HG02623 (cell line): ENCODE results near the gene CAMTA1.

Experiments used
- ATAC-seq: cut with Tn5 transposase; IDR thresholded peaks from one replicate; pipeline ENCODE4 v1.9.1; 2021; ENCODE audit warnings: moderate library complexity; ENCODE audit not compliant: unreplicated experiment

The CAMTA1 gene

DNA sequence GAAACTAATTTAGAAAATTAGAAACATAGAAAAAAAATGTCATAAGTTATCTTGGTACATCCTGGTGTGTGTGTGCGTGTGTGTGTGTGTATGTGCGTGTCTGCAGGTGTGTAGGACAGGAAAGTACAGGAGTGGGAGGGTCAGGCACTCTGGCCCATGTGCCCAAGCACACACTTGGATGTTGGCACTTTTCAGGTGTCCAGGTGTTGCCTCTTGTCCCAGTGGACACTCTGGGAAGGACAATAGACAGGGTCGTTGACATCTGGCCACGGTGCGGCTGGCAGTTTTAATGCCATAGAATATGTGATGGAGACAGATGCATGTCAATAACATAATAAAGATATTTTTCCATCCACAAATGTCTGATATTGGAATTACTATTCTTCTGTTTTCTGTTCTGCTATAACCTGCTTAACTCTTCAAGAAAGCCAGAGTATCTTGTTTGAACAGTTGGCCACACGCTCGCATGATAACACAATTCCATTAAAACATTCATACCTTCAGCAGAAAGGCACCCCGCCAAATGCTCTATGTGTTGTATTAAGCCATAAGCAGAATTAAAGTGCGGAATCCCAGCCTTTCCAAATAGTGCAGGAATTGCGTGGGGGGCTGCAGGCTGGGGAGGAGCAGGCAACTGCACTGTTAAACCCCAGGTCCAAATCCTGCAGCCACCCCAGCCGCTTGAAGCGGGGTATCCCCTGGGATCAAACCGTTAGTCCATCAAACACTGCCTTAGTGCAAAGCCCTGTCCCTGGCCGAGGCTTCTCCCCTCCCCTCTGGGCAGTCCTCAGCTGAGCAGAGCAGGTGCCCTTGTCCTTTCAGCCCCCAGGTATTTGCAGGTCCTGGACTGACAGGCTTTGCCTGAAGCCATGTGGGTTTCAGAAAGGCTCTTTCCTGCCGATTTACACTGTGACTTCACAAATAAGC lies 390.0 kb downstream of the CAMTA1 start:
- no peak for ATAC-seq

DNA sequence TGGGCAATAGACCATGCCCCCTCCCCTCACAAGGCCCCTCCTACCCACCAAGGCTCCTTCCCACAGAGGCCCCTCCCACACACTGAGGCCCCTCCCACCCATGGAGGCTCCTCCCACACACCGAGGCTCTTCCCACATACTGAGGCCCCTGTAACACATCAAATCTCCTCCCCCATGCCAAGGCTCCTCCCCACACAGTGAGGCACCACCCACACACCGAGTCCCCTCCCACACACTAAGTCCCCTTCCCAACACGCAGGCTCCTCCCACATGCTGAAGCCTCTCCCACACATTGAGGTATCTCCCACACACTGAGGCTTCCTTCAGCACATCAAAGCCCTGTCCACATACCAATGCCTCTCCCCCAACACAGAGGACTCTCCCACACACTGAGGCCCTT lies 391.8 kb downstream of the CAMTA1 start:
- ATAC-seq: no peak

DNA sequence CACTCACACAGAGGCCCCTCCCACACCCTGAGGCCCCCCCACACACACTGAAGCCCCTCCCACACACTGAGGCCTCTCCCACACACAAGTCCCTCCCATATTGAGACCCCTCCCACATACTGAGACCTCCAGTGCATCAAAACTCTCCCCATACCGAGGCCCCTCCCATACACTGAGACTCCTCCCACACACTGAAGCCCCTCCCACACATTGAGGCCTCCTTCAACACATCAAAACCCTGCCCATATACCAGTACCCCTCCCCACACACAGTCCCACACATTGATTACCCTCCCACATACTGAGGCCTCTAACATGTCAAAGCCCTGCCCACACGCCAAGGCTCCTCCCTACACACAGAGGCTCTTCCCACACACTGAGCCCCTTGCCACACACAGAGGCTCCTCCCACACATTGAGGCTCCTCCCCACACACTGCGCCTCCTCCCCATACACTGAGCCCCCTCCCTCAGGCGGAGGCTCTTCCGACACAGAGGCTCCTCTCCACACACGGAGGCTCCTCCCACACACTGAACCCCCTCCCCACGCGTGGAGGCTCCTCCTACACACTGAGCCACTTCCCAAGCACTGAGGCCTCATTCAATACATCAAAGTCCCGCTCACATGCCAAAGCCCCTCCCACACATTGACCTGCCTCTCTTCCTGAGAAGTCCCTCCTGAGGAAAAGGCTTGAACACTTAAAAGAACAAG lies 392.3 kb downstream of the CAMTA1 start:
- no peak for ATAC-seq

DNA sequence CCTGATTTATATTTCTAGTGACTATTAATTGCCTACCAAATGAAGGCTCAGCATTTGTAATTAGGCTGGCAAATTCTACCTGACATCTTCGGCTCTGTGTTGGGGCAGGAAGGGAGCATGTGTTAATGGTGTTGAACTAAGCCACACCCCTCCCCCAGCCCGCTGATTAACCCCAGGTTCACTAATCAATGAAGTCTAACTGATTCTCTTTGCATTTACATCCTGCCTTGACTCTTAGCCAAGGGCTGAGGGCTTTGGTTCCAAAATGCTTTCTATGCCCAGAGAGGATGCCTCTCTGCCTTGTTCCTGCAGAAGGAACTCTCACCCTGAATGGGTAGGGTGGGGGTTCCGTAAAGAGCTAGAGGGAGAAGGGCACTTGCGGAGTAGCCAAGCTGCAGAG lies 393.1 kb downstream of the CAMTA1 start:
- no peak for ATAC-seq

DNA sequence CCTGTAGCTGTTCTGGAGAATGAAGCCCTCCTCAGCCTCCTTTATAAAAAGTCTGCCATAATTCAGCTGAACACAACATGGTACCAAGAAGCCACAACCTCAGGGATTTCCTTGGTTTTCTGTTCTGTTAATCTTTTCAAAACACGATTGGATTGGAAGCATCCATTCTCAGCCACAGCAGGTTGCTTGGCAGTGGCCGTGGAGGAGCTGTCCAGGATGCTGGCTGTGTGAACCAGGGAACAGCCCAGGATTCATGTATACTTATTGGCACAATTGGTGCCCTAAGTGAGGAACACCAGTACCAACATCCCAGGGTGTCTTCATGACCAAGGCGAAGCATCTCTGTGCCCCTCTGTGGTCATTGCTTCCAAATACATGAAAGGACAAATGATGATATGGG lies 393.5 kb downstream of the CAMTA1 start:
- ATAC-seq: no peak

DNA sequence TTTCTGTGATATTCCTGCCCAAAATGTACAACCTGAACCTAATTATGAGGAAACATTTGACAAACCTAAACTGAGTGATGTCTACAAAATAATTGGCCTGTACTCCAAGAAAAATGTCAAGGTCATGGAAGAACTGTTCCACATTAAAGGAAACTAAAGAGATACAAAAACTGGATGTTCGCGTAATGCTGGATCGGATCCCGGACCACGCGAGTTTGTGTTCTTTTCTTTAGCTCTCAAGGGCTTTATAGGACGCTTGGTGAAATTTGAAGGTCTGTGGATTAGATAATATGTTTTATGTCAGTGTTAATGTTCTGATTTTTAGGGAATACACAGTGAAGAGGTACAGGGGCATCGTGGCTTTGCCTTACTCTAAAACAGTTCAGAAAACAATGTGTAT lies 400.5 kb downstream of the CAMTA1 start:
- no peak for ATAC-seq

DNA sequence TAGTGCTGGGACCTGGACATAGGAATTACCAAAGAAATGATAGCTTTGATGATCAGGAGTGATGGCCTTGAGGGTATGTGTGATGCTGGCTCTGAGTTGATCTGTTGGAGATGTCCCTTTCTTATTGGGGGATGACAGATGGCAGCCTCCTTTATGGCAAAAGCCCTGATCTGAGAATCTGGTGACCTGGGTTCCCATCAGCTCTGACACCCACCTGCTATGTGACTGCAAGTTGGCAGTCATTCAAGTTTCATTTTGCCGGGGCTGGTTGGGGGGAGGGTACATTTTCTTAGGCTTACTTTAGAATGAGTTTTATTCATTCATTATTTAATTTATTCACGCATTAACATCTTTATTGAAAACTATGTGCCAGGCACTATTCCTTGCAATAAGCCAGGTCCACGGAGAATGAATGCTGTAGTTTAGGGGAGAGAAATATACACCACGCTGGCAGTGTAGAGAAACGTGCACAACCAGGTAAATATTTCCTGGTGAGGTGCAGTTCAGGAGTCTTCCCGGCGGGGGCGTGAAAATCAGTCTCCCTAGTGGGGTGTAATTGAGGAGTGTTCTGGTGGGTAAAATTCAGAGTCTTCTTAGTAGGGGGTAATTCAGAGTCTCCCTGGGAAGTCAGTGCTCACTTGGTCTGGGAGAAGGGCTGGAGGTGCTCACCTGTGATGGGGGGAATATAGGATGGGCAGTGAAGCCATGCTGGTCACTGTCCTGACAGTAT lies 401.3 kb downstream of the CAMTA1 start:
- no peak for ATAC-seq

DNA sequence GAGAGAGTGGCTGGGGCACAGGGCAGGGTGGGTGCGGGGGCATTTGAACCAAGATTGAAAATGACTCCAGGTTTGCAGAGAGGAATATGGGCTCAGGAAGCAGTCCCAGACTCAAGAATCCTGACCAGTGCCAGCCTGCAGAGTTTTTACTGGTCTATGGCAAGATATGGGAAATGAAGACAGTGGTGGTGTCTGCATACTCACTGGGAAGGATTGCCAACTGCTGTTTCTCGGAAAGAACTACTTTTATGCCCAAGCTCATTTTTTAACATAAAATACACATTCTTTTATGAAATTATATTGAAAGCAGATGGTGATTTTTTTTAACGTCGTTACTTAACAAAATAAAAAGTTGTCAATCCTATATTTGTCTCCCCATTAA lies 401.8 kb downstream of the CAMTA1 start:
- ATAC-seq: no peak

DNA sequence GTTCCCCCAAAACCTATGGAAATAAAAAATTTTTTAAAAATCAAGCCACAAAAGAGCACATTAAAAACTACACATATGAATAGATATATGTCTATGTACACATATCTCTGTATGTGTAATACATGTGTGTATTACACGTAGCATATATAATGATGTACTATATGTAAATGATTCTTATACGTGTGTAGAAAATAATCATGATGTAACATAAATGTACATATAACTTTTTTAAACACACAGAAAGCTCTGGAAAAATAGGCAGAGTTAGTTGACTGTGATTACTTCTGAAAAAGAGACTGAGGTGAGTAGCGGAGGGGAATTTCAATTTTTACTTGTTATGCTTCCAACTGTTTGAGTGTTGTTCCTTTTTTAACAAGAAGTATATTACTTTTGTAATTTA lies 405.0 kb downstream of the CAMTA1 start:
- no peak for ATAC-seq

DNA sequence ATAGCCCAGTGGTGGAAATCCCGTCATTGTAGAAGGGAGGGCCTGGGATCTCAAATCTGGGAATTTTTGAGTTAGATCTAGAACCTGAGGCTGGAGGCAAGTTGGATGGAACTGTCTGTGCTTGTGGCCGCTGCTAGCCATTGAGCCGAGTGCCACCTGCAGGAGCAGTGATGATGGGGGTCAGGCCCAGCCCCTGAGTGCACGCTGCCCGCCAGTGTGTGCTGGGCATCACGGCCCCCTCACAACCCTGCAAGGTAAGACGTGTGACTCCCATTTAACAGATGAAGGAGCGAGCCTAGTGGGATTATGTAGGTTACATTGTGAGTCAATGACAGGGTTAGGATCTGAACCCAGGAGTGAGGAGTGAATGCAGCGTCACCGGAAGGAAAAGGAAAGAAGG lies 407.2 kb downstream of the CAMTA1 start:
- ATAC-seq: no peak

DNA sequence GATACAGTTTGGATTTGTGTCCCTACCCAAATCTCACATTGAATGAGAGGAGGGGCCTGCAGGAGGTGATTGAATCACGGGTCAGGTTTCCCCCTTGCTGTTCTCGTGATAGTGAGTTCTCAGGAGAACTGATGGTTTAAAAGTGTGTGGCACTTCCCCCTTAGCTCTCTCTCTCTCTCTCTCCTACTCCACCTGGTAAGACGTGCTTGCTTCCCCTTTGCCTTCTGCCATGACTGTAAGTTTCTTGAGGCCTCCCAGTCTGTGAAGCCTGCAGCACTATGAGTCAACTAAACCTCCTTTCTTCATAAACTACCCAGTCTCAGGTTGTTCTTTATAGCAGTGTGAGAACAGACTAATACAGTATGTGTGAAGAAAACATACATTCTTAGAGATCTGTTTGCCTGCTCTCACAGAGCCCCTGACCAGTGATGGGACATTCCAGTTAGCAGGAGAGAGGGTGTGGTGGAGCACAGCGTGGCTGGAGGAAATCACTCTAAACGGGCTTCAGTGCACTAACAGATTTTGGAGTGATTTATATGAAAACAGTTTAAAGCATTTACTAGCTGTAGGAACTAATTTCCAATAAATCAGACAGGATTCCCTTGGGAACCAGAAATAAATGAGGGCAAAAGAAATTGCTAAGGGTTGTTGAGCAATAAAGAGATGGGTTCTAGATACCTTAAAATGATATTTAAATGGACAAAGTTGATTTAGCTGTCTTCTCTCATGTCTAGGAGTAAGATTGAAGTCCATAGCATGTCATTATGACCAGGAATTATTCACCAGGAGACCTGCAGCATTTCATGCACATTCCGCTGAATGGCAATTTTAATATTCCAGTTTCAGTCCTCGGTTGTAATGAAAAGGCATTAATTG lies 411.0 kb downstream of the CAMTA1 start:
- ATAC-seq: no peak

DNA sequence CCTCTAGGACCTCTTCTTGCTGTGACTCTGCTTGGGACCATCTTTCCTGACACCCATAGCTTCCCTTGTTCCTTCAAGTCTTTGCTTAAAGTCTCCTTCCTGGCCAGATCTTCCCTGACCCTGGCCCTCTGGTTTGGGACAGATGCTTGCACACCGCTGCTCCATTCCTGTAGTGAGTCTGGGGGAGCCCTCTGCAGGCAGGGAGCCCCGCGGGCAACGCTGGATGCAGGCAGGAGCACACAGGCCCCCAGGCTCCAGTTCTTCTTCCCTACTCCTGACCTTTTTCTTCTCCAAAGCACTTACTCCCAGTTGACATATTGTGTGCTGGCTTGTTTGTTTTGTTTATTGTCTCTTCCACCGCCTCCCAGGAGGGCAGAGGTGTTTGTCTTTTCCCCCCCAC lies 413.4 kb downstream of the CAMTA1 start:
- no peak for ATAC-seq

DNA sequence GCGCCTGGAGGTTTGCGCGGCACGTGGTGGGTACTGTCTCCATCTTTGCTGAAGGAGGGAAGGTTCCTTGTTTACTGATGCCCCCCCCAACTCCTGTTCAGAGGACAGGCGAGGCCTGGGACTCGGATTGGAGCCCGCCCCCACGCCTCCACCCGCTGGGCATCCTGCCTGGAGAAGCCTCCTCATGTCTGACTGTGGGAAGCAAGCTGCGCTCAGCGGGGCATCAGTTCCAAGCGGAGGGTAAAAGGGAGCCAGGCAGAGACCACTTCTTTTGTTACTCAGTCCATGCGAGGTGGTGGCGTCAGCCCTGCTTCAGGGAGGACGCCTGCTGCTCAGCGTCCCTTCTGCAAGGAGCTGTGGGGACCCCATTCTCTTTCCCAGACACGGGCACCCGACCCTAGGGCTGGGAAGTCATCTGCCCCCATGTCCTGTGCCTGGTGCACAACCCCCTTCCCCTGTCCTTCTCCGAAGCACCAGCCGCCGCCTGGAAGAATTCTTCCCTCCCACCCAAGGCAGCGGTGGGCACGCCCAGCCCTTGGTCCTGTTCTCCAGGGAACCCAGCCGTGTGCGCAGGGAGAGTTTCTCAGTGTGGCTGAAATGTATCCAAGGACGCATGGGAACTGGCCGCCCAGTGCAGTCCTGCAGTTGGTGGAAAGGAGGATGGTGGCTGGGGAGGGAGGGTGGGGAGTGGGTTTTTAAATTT lies 414.0 kb downstream of the CAMTA1 start:
- no peak for ATAC-seq

DNA sequence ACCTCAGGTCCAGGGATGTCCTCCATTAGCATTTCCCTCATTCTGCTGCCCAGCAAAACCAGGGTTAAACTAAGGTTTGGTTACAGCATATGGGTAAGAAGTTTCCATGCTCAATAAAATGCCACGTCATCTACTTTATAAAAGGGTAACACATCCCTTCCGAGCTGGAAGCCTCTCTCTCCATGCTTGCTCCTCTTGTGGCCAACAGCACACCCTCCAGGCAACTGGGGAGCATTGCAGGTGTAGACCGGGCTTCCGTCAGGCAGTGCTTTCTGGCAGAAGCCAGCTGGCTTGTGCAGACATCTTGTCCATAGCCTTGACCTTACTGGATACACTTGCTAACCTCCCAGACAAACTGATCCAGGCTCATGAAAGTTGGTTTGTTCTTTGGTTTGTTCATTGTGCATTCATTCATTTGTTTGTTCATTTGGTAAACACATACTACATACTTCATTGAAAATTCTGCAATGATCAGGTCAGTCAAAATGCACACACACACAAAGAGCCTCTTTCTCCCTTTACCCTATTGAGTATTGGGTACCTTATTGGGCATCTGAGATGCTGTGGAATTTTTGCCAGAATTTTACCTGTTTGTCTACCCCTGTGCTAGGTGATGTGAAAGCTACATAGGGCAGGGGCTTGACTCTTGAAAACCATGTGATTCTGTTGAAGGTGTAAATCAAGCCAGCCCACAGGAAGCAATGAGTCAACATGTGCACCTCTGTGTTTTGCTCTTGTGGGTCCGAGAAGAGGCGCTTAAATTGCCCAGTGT lies 422.8 kb downstream of the CAMTA1 start:
- ATAC-seq: no peak

DNA sequence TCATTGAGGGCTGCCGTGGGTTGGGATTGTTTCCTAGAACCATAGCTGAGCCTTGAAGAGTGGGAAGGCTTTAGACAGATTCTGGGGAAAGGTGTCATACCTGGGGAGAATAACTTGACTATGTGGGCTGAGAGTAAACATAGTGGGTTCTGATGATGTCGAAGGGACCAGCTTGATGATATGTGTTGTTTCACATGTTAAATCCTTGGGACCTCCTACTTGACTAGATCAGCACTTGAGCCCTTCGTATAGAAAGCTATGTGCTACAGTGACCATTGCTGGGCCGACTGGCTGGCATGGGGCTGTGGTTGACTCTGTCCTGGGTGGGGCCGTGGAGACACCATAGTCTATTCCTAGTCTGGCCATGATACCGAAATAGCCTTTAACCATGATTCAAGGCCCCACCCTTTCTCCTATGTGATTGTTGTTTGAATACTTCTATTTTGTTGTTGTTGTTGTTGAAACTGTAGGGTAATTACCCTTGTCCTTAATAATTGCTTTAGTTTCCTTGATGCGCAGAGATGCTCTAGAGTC lies 423.5 kb downstream of the CAMTA1 start:
- ATAC-seq: no peak

DNA sequence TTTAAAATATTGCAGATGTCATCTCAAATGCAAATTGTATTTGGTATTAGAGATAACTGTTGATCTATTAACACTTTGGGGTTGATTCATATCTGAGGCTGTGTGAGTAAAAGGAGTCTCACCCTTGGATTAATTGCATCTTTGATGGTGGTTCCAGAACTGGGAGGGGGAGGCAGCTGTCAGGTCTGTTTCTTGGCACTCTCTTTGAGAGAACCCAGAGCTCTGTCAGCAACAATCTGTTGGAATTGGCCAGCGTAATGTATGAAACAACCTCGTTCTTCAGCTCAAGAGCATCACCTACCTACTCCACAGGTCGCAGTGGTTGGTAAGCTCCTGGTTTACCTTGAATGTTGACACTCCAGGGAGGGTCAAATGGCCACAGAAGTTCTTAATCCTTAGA lies 424.1 kb downstream of the CAMTA1 start:
- no peak for ATAC-seq

DNA sequence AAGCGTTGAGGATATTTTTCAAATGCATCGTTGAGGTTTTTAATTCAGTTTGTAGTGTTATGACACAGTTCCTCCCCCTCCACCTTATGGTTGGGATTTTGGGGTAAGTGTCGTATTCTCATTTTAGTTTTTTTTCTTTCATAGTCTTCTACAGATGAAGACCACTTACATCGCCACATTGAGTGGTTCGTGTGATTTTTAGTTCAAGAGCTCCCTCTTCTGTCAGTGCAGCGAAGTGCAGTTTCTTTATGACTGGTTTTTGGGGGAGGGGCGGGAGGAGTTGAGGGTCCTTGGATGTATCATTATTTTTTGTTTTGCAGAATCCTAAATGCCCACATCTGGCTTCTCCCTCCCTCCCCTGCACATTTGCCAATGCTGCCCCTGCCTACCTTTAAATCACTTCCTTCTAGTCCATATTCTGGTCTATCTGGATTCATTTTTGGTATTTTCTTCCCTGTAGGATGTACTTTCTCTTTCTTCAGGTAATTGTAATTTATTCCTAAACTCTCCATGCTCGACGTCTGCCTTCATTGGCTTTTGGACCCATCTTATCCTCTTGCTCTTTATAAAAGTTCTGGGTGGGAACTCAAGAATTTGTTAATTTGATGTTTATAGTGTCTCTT lies 433.1 kb downstream of the CAMTA1 start:
- no peak for ATAC-seq

DNA sequence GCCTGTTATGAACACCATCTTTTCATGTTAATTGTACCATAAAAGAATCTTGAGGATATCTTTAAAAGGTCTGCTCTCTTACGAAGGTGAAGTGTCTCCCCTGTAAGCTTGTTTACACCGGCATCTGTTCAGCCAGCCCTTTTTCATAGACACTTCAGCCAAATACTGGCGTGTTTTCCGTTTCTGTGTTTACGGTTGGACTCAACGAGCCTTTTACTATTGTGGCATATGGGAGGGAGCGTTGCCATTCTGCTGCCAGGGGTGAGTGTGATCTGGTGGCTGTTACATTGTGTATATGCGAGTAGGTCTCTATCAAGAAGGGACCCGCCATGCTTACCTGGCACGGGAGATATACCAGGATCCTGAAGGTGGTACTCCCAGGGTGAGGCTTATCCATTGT lies 433.8 kb downstream of the CAMTA1 start:
- ATAC-seq: no peak

DNA sequence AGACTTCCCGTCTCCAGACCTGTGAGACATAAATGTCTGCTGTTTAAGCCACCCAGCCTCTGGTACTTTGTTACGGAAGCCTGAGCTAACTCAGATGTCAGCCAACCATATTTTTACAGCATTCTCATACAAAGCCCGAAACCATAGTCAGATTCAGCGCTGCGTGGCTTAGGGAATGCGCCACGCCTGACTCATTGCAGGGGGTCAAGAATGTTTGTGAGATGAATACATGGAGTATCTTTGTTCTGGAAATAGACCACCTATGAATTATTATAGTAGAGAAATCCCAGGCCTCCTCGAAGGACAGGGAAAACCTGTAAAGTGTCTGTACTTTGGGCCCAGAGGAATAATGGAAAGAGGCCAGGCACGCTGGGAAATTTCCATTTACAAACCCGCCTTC lies 434.8 kb downstream of the CAMTA1 start:
- no peak for ATAC-seq
